ENCODE results near the gene RYR2.

Gene RYR2

DNA sequence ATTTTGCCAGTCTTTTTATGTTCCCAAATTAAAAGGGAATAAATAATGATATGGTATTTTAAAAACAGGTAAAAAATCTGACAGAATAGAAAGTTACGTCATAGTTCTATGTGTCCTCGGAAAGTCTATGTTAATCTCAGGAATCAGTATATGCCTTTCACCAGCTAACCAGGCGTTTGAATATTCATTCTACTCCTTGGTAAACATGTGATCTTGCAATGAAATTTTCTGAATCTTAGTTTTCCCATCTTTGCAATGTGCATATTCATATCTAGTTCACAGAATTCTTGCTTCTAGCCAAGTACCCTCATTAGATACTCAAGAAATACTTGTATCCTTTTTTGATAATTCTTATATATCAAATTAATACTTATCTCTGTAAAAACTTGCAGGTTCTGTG, 669.3 kb downstream of the RYR2 start:
- no peak overlapping the region for H3K4me3 ChIP-seq (ENCODE audit: low read depth, low read length)
- no peak for DNase-seq
- no peaks in the 10 kb centered on the region for H3K36me3 ChIP-seq
- TF ChIP-seq CTCF (IDR thresholded peaks at IDR 0.05; ENCODE audit: low read depth, low read length): no peak
- no peaks in the 10 kb centered on the region for H3K4me1 ChIP-seq
- H3K9me3 ChIP-seq: no peaks in the 10 kb centered on the region
- no peaks in the 10 kb centered on the region for H3K27me3 ChIP-seq

DNA sequence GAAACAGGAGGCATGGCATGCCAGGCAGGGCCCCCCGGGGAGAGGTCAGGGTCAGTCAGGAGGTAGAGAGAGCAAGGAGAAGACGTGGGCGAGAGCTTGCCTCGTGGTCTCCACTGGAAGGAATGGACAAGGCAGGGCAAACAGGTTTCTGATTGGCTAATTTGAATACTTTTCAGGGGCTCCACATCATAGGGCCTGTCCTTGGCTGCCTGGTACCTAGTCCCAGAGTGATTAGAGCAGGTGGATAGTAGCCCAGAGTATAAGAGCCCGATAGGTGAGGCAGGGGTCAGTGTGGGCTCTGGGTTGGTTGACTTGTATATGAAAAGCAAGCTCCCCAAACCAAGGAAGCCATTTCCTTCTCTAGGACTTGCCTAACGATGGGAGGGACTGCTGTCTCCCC, 670.1 kb downstream of the RYR2 start:
- Histone ChIP-seq H3K9me3 (no peaks in the 10 kb centered on the region), H3K4me3 (ENCODE audit: low read depth, low read length) (no peak overlapping the region), H3K4me1 (no peaks in the 10 kb centered on the region), H3K36me3 (no peaks in the 10 kb centered on the region), H3K27me3 (no peaks in the 10 kb centered on the region)
- DNase-seq: no peak
- no peak for TF ChIP-seq CTCF (IDR thresholded peaks at IDR 0.05; ENCODE audit: low read depth, low read length)

- Histone ChIP-seq H3K4me3 (ENCODE audit: low read depth, low read length) (no peak overlapping the region), H3K9me3 (no peaks in the 10 kb centered on the region), H3K27me3 (no peaks in the 10 kb centered on the region), H3K36me3 (no peaks in the 10 kb centered on the region), H3K4me1 (no peaks in the 10 kb centered on the region)
- DNase-seq: no peak
- no peak for TF ChIP-seq CTCF (IDR thresholded peaks at IDR 0.05; ENCODE audit: low read depth, low read length)
These were observed 670.7 kb downstream of the RYR2 start for GRCh38 chr1:237712586-237713157.

GRCh38 chr1:237713916-237714315, 671.9 kb downstream of the RYR2 start:
- Histone ChIP-seq H3K4me3 (ENCODE audit: low read depth, low read length) (no peak overlapping the region), H3K36me3 (no peaks in the 10 kb centered on the region), H3K9me3 (no peaks in the 10 kb centered on the region), H3K4me1 (no peaks in the 10 kb centered on the region), H3K27me3 (no peaks in the 10 kb centered on the region)
- TF ChIP-seq CTCF (IDR thresholded peaks at IDR 0.05; ENCODE audit: low read depth, low read length): no peak
- no peak for DNase-seq

GRCh38 chr1:237717106-237717505, 675.1 kb downstream of the RYR2 start:
- TF ChIP-seq CTCF (IDR thresholded peaks at IDR 0.05; ENCODE audit: low read depth, low read length): no peak
- no peak for DNase-seq
- H3K4me3 ChIP-seq (ENCODE audit: low read depth, low read length): no peak overlapping the region

DNA sequence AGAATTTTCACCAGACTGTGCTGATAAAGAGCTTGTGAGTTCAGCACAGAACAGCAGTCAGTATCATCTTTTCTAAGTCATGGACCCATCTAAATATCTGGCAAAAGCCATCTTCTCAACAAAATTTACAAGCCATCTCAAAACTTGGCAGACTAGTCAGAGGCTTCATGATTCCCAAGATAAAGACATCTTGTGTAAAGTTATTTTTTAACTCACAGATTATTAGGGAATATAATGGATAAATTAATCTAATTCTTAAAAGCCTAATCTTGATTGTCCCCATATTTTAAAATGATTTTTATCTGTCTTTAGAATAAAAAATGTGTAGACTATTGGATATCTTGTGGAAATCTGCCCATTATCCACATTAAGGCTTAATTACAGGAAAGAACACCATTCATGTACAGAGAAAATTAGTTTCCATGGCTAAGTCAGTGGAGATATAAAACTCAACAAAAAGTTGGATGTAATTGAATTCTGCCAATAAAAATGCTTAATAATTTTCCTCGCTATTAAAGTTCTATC, 688.9 kb downstream of the RYR2 start:
- Histone ChIP-seq H3K9me3 (no peaks in the 10 kb centered on the region), H3K4me1 (peaks cover 7% of the 10 kb centered on the region; the same call in 1 of the 2 replicates), H3K4me3 (ENCODE audit: low read depth, low read length) (no peak overlapping the region), H3K27me3 (no peaks in the 10 kb centered on the region), H3K36me3 (no peaks in the 10 kb centered on the region)
- TF ChIP-seq CTCF (IDR thresholded peaks at IDR 0.05; ENCODE audit: low read depth, low read length): no peak
- no peak for DNase-seq

More at GRCh38 chr1:237717106-237717505, 675.1 kb downstream of the RYR2 start:
- Histone ChIP-seq H3K4me1 (no peaks in the 10 kb centered on the region), H3K9me3 (no peaks in the 10 kb centered on the region), H3K27me3 (no peaks in the 10 kb centered on the region), H3K36me3 (no peaks in the 10 kb centered on the region)

Data from BE2C (cell line).